GM19023 (cell line): ENCODE data around the gene WASF1.
"Not testable (repeated sequence)": the region's sequence is repeated elsewhere in the genome, so short reads cannot be mapped to it uniquely, and the experiment has no call there.

Experiments used
- ATAC-seq: cut with Tn5 transposase; IDR thresholded peaks from one replicate; pipeline ENCODE4 v1.9.1; 2021; ENCODE audit warnings: mild to moderate bottlenecking, moderate library complexity; ENCODE audit not compliant: unreplicated experiment

WASF1 gene

DNA sequence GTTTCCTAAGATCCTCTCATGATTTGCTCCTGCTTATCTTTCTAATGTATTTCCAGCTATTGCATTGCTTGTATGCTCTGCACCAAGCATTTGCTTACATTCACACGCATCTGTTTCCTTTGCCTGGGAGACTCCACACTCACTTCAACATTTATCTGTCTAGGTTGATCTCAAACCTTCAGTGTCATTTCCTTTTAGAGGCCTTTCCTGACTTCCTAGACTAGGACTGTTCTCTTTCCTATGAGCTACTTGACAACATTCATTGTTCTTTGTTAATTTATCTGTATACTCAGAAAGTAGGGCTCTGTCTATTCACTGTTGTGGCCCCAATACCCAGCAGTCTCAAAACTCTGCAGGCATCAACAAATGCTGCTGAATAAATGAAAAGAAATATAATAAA lies 84.4 kb downstream of the WASF1 start:
- no peak for ATAC-seq

GRCh38 chr6:110093981-110094380 lies 85.5 kb downstream of the WASF1 start:
- ATAC-seq, result no peak

GRCh38 chr6:110090876-110091275 lies 88.6 kb downstream of the WASF1 start:
- no peak for ATAC-seq

DNA sequence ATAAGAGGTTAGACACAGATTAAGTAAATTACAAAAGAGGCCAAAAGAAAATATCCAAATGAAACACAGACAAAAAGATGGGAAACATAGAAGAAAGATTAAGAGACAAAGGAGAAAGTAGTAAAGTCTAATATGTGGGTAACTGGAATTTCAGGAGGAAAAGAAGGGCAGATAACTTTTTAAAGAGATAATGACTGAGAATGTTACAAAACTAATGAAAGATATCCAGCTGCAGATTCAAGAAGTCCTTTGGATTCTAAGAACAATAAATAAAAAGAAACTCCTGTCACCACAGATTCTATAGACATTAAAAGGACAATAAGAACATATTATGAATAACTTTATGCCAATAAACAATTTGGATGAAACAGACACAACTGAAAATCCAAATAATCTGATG lies 90.1 kb downstream of the WASF1 start:
- no peak for ATAC-seq

DNA sequence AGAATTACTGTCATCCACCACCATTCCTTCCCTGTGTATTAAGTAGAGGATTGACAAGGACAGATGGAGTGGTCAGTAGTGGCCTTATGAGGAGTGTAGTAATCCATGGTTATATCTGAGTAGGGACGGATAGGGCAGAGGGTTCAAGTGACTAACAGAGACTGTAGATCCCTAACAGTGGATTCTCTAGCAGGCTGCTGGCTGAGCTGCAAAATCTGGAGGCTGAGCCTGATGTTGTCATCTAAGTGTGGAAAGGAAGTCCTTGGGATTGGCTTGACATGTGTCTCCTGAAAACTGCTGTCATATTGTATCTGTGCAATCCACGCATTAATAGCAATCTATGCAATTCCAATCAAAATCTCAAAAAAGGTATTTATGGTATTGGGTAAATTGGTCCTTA lies 94.2 kb downstream of the WASF1 start:
- no peak for ATAC-seq

DNA sequence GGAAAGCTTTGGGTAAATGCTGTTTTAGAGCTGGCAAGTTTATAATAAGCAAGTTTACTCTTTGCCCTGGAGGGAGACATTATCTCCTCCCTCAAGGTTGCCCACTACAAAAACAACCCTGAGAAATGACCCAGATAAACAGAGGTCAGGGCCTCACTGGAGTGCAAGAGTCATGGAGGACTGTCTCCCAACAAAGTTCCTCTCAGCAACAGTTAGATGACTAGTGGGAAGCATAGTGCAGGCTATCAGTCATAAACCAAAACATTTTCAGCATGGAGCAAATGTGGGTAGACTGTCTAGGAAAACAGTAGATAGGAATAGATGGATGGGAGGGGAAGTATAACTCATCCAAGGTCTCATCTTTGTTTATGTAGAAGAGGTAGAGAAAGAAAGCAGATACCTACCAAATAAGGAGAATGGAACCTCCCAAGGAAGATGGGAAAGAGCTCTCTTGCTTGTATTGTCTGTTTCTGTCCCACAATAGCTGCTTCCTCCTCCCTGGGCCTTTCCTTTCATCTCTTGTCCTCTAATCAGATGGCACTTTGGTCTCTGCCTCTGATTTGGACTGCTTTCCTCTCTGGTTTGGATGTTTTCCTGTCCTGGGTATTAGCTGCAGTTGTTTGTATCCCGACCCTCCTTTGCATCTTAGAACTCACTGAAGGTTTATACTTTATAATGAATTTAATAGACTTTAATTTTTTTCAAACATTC lies 95.4 kb downstream of the WASF1 start:
- no peak for ATAC-seq

DNA sequence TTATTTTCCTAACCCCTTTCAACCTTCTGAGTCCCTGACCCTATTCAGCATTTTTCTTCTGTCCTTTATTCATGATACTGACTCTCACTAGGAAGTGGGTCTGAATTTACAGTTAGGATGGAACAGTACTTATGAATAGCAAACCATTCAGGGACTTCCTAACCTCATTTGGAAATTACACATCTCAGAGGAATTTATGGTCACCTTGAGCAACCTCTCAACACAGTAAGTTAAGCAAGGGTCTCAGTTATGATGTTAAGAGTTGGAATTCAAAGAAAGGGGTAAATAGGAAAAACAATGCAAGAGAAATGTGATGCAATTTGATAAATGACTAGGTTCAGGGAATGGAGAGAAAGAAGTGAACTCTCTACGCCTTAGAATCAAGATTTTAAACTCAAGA lies 104.1 kb downstream of the WASF1 start:
- no peak for ATAC-seq

- not testable (repeated sequence) for ATAC-seq
These were observed 106.0 kb downstream of the WASF1 start for GRCh38 chr6:110073474-110073873.

DNA sequence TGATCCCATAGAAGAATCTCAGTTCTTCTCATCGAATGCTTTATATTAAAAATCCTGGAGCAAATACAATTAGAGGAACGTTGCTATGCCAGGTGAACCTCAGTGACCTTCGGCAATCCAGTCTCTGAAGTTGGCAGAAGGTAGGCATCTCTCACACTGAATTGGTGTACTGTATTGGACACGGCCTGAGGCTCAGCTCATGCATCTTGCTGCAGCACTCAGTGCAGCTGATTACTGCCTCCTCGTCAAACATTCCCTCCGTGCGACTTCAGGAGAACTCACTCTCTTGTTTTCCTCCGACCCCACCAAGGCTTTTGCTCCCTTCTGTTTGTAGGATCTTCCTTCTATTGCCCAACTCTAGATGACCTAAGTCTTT lies 110.9 kb downstream of the WASF1 start:
- no peak for ATAC-seq

DNA sequence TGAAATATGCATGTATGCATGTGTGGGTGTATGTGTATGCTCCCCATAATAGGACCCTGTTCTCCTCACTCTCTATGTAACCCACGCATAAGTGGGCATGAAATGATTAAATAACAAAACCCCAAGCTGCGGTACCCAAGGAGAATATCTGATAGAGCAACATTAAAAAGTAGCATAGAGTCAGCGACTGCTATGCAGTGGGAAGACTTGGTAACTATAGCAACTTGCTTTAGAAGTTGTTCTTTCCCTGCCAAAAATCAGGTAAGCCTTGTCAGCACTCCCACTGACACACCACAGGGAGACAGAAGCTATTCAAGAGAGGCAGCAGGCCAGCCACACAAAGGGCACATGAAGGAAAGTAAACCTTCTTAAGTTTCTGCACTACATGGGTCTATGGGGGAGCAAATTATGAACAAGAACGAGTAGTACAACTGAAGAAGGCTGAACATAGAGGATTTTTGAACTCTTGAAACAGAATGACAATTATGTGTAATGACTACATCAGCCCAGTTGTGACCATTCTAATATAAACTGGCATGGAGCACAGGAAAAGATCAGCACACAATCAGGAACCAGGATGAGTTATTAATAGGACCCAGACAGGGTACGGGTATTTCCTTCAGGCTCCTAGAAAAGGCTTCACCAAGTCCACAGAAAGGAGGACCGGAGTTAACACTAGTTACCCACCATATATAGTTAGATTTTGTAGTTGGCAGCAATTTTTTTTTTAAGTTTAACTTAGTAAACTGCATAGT lies 111.5 kb downstream of the WASF1 start:
- ATAC-seq, result no peak

DNA sequence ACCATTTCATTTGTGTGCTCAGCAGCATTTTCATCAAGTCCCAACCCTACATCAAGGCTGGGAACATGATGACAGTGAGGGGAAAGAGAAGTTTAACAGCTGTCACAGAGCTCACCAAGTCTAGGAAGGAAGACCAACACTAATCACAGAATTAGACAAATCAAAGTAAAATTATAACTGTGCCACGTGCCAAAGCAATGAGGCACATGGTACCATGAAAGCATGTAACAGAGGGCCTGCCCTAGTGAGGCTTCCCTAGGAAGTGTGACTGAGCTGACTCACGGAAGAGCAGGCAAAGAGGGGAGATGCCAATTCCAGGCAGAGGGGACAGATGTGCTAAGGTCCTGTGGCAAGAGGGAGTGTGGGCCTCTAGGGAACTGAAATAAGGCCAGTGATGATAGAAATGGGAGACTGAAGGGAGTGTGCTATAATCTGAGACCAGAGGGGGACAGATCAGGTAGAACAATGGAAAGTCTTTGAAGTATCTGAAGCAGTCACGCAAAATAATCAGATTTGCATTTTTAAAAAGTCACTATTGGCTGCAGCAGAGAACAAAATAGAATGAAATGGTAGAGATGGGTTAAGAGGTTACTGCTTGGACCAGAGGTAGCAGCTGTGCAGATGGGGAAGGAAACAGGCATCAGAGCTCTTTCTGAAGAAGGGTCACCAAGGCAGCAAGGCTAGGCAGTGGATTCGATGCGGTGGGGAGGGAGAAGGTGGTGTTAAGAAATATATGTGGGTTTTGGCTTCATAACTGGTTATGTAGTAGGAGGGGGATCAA lies 114.5 kb downstream of the WASF1 start:
- no peak for ATAC-seq

DNA sequence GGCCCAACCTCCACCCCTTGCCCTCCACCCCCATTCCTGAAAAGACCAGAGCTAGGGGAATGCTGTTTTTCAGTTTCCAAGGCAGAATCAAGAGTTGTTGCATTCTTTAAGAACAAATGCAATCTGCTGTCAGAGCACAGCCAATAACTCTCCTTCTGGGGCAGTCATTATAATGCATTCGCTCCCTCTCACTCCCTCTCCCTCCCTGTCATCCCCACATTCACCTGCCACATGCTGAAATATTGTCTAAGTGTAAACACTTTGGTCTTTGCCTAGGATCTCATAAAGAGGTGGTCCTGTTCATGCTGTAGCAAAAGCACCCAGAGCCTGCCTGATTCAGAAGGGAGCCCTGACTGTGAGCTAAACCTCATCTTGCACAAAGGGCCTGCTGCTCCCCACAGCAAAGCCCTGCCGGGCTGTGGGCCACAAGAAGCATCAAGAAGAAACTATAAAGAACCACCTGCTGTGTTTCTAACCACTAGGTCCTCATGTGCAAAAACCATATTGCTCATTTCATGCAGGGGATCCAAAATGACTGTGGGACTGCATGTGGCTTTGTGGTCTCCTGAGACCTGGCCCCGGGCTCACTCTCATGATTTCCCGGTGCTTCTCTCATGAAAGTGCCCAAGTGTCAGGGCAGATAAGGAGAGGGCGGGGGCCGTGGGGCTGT lies 115.7 kb downstream of the WASF1 start:
- ATAC-seq, result peak; percentile 63

GRCh38 chr6:110055387-110055735 lies 124.1 kb downstream of the WASF1 start:
- ATAC-seq, result no peak

GRCh38 chr6:110054664-110055386 lies 124.6 kb downstream of the WASF1 start:
- no peak for ATAC-seq

GRCh38 chr6:110053395-110054240 lies 125.9 kb downstream of the WASF1 start:
- no peak for ATAC-seq

GRCh38 chr6:110050440-110050813 lies 129.0 kb downstream of the WASF1 start:
- no peak for ATAC-seq
